WTC11 (cell line): ENCODE data around the gene AADACL3.

Experiments
- ATF1 ChIP-seq: sonication (generic); formaldehyde crosslinking; IDR thresholded peaks from 2 replicates; pipeline ENCODE4 v1.8.1; 2023; ENCODE audit warnings: mild to moderate bottlenecking, moderate library complexity, missing genetic modification reagents
- ELF4 ChIP-seq: sonication (generic); formaldehyde crosslinking; IDR thresholded peaks from 2 replicates; pipeline ENCODE4 v1.8.1; 2022; ENCODE audit warnings: low read depth, mild to moderate bottlenecking, moderate library complexity, missing genetic modification reagents
- NR3C1 ChIP-seq: sonication (generic); formaldehyde crosslinking; conservative IDR thresholded peaks from 2 replicates; pipeline ENCODE4 v1.8.1; 2023; ENCODE audit warnings: low read depth, mild to moderate bottlenecking, missing genetic modification reagents
- ZNF416 ChIP-seq: fragments of 250-450 bp; sonication (Bioruptor Pico); IDR thresholded peaks from 2 replicates; pipeline ENCODE4 v1.9.0; 2021; ENCODE audit warnings: mild to moderate bottlenecking, inconsistent platforms
- TF ChIP-seq, protein P1 (sequence below): fragments of 200-600 bp; IDR thresholded peaks from 2 replicates; pipeline ENCODE4 v1.8.0; 2022; ENCODE audit warnings: antibody characterized with exemption
- TF ChIP-seq, protein P2 (sequence below): sonication (generic); formaldehyde crosslinking; IDR thresholded peaks from 2 replicates; pipeline ENCODE4 v1.8.1; 2023; ENCODE audit warnings: mild to moderate bottlenecking, missing genetic modification reagents, moderate library complexity

GRCh38 chr1:12771186-12771585 lies 55.3 kb downstream of the AADACL3 start:
- TF ChIP-seq, protein P1, sequence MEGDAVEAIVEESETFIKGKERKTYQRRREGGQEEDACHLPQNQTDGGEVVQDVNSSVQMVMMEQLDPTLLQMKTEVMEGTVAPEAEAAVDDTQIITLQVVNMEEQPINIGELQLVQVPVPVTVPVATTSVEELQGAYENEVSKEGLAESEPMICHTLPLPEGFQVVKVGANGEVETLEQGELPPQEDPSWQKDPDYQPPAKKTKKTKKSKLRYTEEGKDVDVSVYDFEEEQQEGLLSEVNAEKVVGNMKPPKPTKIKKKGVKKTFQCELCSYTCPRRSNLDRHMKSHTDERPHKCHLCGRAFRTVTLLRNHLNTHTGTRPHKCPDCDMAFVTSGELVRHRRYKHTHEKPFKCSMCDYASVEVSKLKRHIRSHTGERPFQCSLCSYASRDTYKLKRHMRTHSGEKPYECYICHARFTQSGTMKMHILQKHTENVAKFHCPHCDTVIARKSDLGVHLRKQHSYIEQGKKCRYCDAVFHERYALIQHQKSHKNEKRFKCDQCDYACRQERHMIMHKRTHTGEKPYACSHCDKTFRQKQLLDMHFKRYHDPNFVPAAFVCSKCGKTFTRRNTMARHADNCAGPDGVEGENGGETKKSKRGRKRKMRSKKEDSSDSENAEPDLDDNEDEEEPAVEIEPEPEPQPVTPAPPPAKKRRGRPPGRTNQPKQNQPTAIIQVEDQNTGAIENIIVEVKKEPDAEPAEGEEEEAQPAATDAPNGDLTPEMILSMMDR: no peak
- TF ChIP-seq, protein P2, sequence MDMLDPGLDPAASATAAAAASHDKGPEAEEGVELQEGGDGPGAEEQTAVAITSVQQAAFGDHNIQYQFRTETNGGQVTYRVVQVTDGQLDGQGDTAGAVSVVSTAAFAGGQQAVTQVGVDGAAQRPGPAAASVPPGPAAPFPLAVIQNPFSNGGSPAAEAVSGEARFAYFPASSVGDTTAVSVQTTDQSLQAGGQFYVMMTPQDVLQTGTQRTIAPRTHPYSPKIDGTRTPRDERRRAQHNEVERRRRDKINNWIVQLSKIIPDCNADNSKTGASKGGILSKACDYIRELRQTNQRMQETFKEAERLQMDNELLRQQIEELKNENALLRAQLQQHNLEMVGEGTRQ (CRISPR knock-in tag): no peak
- TF ChIP-seq NR3C1 (CRISPR knock-in tag) (no peak), ZNF416 (CRISPR knock-in tag) (no peak), ATF1 (CRISPR knock-in tag) (no peak), ELF4 (no peak)
